Dermis microvascular lymphatic vessel endothelial cell (primary cell): Measurements from ENCODE around the gene GABBR2. TPM values are rescaled to one million over a fixed set of nuclear protein-coding genes. Genes with fewer than 3 reads are reported as not detected.
A peak's percentile ranks its signal among the peaks of the same experiment; 100 is the strongest.

ENCODE experiments used
- DNase-seq, 2 donors: peaks; one replicate each; pipeline versions ENCODE4 v3.0.0 to v3.0.0-alpha.2; 2010; ENCODE audit warnings: low read depth in 2 of 2
- total RNA-seq: library from RNA; depleted of rRNA; stranded (reverse); fragments of >200 nt; gene quantifications from 2 replicates; pipeline ENCODE4 v1.2.1, GENCODE V29; 2014

GABBR2 gene
- total RNA-seq, 1 donor from 2014 or later, result 1.8 TPM

GRCh38 chr9:98444601-98445000, 264.1 kb downstream of the GABBR2 start:
- no peak for DNase-seq

GRCh38 chr9:98442541-98442940, 266.2 kb downstream of the GABBR2 start:
- DNase-seq, result no peak

GRCh38 chr9:98442114-98442513, 266.6 kb downstream of the GABBR2 start:
- DNase-seq, result no peak

GRCh38 chr9:98438666-98439065, 270.1 kb downstream of the GABBR2 start:
- no peak for DNase-seq

GRCh38 chr9:98437458-98438034, 271.2 kb downstream of the GABBR2 start:
- no peak for DNase-seq

- no peak for DNase-seq
Measured at GRCh38 chr9:98432960-98433359, 275.8 kb downstream of the GABBR2 start.

- no peak for DNase-seq
Measured at GRCh38 chr9:98432134-98432533, 276.6 kb downstream of the GABBR2 start.

GRCh38 chr9:98430535-98431292, 278.0 kb downstream of the GABBR2 start:
- no peak for DNase-seq

GRCh38 chr9:98429613-98430012, 279.1 kb downstream of the GABBR2 start:
- DNase-seq, result no peak

GRCh38 chr9:98428454-98428853, 280.3 kb downstream of the GABBR2 start:
- no peak for DNase-seq

- no peak for DNase-seq
Measured at GRCh38 chr9:98427491-98427890, 281.2 kb downstream of the GABBR2 start.

- no peak for DNase-seq
Measured at GRCh38 chr9:98425079-98425478, 283.7 kb downstream of the GABBR2 start.

- DNase-seq, result no peak
Measured at GRCh38 chr9:98419260-98419603, 289.5 kb downstream of the GABBR2 start.

GRCh38 chr9:98418578-98419259, 290.0 kb downstream of the GABBR2 start:
- DNase-seq, result no peak

GRCh38 chr9:98416294-98417248, 292.2 kb downstream of the GABBR2 start:
- no peak for DNase-seq

- DNase-seq, result no peak
Measured at GRCh38 chr9:98415782-98416181, 293.0 kb downstream of the GABBR2 start.

GRCh38 chr9:98413084-98413483, 295.7 kb downstream of the GABBR2 start:
- DNase-seq, result no peak

- no peak for DNase-seq
Measured at GRCh38 chr9:98412101-98412842, 296.5 kb downstream of the GABBR2 start.

- peak; percentile 42 to 46 for DNase-seq
Measured at GRCh38 chr9:98410185-98410697, 298.5 kb downstream of the GABBR2 start.

- peak in 1 of 2 donors; percentile 9 for DNase-seq
Measured at GRCh38 chr9:98409719-98410118, 299.0 kb downstream of the GABBR2 start.

GRCh38 chr9:98406469-98406868, 302.3 kb downstream of the GABBR2 start:
- DNase-seq, result no peak
